ENCODE data around the gene PLA2G4B.

- TF ChIP-seq, protein P1, sequence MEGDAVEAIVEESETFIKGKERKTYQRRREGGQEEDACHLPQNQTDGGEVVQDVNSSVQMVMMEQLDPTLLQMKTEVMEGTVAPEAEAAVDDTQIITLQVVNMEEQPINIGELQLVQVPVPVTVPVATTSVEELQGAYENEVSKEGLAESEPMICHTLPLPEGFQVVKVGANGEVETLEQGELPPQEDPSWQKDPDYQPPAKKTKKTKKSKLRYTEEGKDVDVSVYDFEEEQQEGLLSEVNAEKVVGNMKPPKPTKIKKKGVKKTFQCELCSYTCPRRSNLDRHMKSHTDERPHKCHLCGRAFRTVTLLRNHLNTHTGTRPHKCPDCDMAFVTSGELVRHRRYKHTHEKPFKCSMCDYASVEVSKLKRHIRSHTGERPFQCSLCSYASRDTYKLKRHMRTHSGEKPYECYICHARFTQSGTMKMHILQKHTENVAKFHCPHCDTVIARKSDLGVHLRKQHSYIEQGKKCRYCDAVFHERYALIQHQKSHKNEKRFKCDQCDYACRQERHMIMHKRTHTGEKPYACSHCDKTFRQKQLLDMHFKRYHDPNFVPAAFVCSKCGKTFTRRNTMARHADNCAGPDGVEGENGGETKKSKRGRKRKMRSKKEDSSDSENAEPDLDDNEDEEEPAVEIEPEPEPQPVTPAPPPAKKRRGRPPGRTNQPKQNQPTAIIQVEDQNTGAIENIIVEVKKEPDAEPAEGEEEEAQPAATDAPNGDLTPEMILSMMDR (IDR thresholded peaks at IDR 0.05): no peak
- TF ChIP-seq EZH2 (IDR thresholded peaks at IDR 0.05; ENCODE audit: borderline replicate concordance, insufficient read depth, low read depth, low read length, poor library complexity, severe bottlenecking): no peak
These were observed 12.0 kb downstream of the PLA2G4B start for GRCh38 chr15:41850482-41851166.
